Spinal cord (tissue), 10 donors: ENCODE data around the gene STMN3. TPM values are rescaled to one million over a fixed set of nuclear protein-coding genes. Genes with fewer than 3 reads are reported as not detected.
"Not testable (repeated sequence)": the region's sequence is repeated elsewhere in the genome, so short reads cannot be mapped to it uniquely, and the experiment has no call there.

Experiments used
- DNase-seq, 6 donors: peaks; one replicate each; pipeline versions ENCODE4 v3.0.0 to v3.0.0-alpha.2; 2013 to 2015; ENCODE audit warnings: low spot score in 6 of 6, low read depth in 4 of 6
- H3K27ac ChIP-seq: one replicate; pipeline ENCODE4 v1.5.1; 2013; ENCODE audit warnings: low read depth, low read length, control low read depth
- H3K27me3 ChIP-seq: one replicate; pipeline ENCODE4 v1.6.1; 2013; ENCODE audit warnings: low read length; ENCODE audit not compliant: control insufficient read depth, insufficient read depth
- H3K36me3 ChIP-seq: one replicate; pipeline ENCODE4 v1.6.1; 2013; ENCODE audit warnings: low read length; ENCODE audit not compliant: control insufficient read depth, insufficient read depth
- H3K4me1 ChIP-seq: one replicate; pipeline ENCODE4 v1.6.1; 2013; ENCODE audit warnings: low read length; ENCODE audit not compliant: control insufficient read depth, insufficient read depth
- H3K4me3 ChIP-seq: one replicate; pipeline ENCODE4 v1.5.1; 2013; ENCODE audit warnings: low read depth, low read length, control low read depth
- H3K9me3 ChIP-seq: one replicate; pipeline ENCODE4 v1.6.1; 2013; ENCODE audit warnings: low read length; ENCODE audit not compliant: control insufficient read depth, insufficient read depth
- WGBS: methylation state at CpG from one replicate; pipeline ENCODE4 v1.1.5; 2013; ENCODE audit warnings: missing lambda C conversion rate; ENCODE audit not compliant: insufficient coverage; 5-methylcytosine and 5-hydroxymethylcytosine counted together
- polyA plus RNA-seq, 2 donors: library from polyadenylated mRNA; unstranded; fragments of 120-200 nt; gene quantifications; one replicate each; pipeline ENCODE4 v1.2.1, GENCODE V29; 2013; ENCODE audit not compliant: insufficient read length in 2 of 2
- total RNA-seq, 2 donors: library from RNA; depleted of rRNA in 1 of 2; stranded (reverse); fragments of 120-200 nt in 1 of 2; fragments of >200 nt in 1 of 2; gene quantifications; one replicate each; pipeline versions ENCODE4 v1.2.3 to v1.2.4, GENCODE V29; 2013 to 2014
- donor health status: healthy.

Gene STMN3
- total and polyA plus RNA-seq, 4 donors: 137 to 495 (median 318) TPM

DNA sequence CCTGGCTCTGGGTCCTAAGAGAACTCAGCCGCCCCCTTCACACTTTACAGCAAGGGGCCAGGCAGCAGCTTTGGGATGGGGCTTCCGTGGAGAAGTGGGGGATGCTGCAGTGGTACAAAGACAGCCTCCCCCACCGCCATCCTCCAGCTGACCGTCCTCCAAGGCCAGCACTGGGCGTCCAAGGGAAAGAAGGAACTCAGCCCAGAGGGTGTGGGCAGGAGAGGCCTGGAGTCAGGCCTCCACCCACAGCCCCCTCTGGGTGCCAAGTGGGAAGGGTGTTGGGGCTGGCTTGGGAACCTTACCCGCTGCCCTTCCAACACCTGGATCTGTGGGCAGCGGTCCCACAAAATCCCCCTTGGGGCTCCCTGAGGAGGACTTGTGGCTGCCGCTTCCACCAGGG is 13.1 kb downstream of the STMN3 start:
- Histone ChIP-seq H3K27ac (no peak overlapping the region), H3K36me3 (peaks cover 45% of the 10 kb centered on the region), H3K4me1 (peaks cover 13% of the 10 kb centered on the region), H3K27me3 (no peaks in the 10 kb centered on the region), H3K9me3 (no peaks in the 10 kb centered on the region), H3K4me3 (no peak overlapping the region)
- DNase-seq: no peak
- 100% methylated on average over 2 of the region's 8 CpGs for whole genome bisulfite sequencing

DNA sequence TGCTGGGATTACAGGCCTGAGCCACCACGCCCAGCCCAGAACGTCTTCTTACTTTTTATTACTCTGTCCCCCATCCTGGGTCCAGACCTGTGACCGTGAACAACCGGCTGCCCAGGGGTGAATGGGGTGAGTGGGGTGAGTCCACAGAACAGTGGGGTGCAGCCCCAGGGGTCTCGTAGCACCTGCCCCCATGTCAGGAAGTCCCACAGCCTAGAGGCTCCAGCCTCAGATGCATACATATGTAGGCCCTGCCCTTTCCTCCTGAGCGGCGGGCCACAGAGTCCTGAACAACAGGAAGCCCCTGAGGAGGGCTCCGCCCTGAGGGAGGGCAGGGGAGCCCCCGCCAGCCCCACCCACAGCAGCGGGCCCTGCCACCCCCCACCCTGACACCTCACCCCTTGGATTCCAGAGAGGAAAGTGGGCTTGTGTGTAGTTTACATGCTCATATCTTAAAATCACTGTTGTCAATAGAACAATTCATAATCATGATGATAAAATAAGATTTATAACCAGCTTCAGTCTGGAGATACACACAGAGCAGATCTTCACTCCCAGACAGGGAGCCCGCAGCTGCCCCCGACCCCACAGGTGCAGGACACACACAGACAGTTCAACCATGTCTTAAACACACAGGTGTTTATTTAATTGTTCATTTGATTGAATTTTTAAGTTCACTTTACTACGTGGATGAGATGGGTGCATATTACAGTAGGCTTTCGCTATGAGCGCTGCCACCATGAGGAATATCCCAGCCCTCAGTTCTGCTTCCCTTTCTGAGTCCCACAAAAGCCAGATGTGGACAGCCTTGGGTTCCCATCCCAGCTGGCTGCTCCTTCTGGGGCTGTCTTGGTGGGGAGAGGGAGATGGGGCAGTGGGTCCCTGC is 13.9 kb downstream of the STMN3 start:
- peaks cover 13% of the 10 kb centered on the region for H3K4me1 ChIP-seq
- 76% methylated on average over 3 of the region's 15 CpGs for WGBS
- DNase-seq: no peak
- H3K4me3 ChIP-seq: no peak overlapping the region
- H3K9me3 ChIP-seq: no peaks in the 10 kb centered on the region
- peaks cover 42% of the 10 kb centered on the region for H3K36me3 ChIP-seq
- no peaks in the 10 kb centered on the region for H3K27me3 ChIP-seq
- H3K27ac ChIP-seq: no peak overlapping the region

DNA sequence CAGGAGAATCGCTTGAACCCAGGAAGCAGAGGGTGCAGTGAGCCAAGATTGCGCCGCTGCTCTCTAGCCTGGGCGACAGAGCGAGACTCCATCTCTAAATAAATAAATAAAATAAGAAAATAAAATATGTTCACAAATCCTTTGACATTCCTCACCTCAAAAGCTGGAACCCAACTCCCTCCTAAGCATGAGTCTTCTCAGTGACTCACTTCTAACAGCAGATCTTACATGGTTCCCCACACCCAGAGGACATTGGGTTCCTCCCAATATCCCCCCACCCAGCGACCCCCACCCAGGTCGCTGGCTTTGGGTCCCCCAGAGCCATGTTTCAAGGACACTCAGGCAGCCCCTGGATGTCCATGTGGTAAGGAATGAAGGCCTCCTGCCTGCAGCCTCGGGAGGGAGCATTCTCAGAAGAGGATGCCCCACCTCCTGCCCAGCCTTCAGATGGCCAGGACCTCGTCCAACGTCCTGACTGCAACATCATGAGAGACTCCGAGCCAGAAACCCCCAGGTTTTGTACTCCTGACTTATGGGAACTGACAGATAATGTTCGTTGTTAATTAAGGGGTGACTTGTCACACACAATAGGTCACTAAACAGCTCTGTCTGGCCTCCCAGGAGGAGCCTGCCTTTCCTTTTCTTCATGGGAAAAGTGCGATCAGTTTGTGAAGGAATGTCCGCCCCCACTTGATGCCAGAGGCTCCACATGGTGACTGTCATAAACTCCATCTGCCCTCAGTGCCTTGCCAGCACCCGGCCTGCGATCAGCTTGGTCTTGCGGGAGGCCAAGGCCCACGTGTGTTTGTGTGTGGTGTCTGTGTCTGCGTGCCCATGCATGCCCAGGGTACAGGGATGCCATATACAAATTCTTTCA is 16.2 kb downstream of the STMN3 start:
- Histone ChIP-seq H3K36me3 (peaks cover 22% of the 10 kb centered on the region), H3K27ac (no peak overlapping the region), H3K4me1 (peaks cover 6% of the 10 kb centered on the region), H3K4me3 (no peak overlapping the region), H3K9me3 (no peaks in the 10 kb centered on the region), H3K27me3 (no peaks in the 10 kb centered on the region)
- WGBS: 37% methylated on average over 7 of the region's 19 CpGs
- DNase-seq: peak in 1 of 6 donors; percentile 14

DNA sequence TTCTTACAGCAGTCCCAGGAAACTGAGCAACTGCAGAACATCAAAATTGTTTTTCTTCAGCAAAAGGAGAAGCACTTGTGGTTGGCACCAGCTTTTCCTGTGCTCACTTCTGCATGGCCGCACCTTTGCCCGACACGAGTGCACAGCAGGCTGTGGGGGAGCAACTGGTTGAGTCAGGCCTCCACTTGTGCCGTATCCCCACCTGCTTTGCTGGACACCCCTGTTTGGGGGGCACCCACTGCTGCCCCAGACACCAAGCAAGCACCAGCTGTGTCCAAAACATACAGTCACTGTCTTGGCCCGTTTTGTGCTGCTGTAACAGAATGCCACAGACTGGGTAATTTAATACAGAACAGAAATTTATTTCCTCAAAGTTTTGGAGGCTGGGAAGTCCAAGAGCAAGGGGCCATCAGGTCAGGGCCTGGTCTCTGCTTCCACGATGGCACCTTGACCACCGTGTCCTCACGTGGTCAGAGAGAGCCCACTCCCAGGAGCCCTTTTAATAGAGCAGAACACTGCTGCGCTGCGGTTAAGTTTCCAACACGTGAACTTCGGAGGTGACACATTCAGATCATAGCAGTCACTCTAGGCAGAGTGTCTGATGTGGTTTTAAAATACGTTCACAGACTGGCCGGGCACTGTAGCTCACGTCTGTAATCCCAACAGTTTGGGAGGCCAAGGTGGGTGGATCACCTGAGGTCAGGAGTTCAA is 17.6 kb downstream of the STMN3 start:
- H3K36me3 ChIP-seq: peaks cover 14% of the 10 kb centered on the region
- 81% methylated on average over 15 of the region's 15 CpGs for WGBS
- H3K4me3 ChIP-seq: no peak overlapping the region
- DNase-seq: no peak
- no peak overlapping the region for H3K27ac ChIP-seq
- peaks cover 2% of the 10 kb centered on the region for H3K4me1 ChIP-seq
- no peaks in the 10 kb centered on the region for H3K9me3 ChIP-seq
- no peaks in the 10 kb centered on the region for H3K27me3 ChIP-seq

DNA sequence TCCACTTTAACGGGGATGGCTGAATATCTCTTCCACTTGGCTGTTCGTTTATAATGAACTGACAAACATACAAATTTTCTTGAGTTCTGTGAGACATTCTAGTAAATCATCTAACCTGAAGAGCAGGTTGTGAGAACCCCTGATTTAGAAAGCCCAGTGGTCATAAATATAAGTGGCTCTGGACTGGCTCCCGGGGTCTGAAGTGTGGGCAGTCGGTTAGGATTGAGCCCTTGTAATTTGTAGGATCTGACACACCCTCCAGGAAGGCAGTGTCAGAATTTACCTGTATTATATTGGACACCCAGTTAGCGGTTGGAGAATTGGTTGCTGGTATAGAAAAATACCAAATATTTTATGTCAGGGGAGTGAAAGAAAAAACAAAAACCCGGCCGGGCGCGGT is 19.5 kb downstream of the STMN3 start:
- peaks cover 3% of the 10 kb centered on the region for H3K36me3 ChIP-seq
- H3K9me3 ChIP-seq: no peaks in the 10 kb centered on the region
- 95% methylated on average over 2 of the region's 9 CpGs for WGBS
- no peaks in the 10 kb centered on the region for H3K27me3 ChIP-seq
- DNase-seq: no peak
- H3K4me3 ChIP-seq: no peak overlapping the region
- H3K4me1 ChIP-seq: peaks cover 3% of the 10 kb centered on the region
- H3K27ac ChIP-seq: no peak overlapping the region

DNA sequence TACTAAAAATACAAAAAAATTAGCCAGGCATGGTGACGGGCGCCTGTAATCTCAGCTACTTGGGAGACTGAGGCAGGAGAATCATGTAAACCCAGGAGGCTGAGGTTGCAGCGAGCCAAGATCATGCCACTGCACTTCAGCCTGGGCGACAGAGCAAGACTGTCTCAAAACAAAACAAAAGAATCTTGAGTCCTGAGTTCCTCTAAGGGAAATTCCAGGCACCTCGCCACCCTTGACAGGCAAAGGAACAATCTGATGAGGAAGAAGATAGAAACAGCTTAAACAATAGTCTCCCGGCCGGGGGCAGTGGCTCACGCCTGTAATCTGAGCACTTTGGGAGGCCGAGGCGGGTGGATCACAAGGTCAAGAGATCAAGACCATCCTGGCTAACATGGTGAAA is 21.8 kb downstream of the STMN3 start:
- WGBS: 88% methylated on average over 7 of the region's 10 CpGs
- not testable (repeated sequence) for H3K36me3 ChIP-seq, H3K27ac ChIP-seq

DNA sequence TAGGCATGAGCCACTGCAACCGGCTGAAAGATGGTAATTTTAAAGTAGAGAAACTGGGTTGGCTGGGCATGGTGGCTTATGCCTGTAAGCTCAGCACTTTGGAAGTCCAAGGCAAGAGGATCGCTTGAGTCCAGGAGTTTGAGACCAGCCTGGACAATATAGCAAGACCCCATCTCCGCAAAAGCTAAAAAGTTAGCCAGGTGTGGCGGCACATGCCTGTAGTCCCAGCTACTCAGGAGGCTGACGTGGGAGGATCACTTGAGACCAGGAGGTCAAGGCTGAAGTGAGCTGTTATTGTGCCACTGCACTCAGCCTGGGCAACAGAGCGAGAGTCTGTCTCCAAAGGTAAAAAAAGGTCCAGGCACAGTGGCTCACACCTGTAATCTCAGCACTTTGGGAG is 22.3 kb downstream of the STMN3 start:
- H3K9me3 ChIP-seq, H3K27ac ChIP-seq, DNase-seq, H3K4me3 ChIP-seq, H3K36me3 ChIP-seq, H3K27me3 ChIP-seq: not testable (repeated sequence)
- 97% methylated on average over 6 of the region's 6 CpGs for WGBS
- H3K4me1 ChIP-seq: peaks cover 19% of the 10 kb centered on the region

More for the DNA sequence above, 21.8 kb downstream of the STMN3 start:
- H3K4me3 ChIP-seq, DNase-seq, H3K27me3 ChIP-seq, H3K9me3 ChIP-seq: not testable (repeated sequence)
- peaks cover 17% of the 10 kb centered on the region for H3K4me1 ChIP-seq

DNA sequence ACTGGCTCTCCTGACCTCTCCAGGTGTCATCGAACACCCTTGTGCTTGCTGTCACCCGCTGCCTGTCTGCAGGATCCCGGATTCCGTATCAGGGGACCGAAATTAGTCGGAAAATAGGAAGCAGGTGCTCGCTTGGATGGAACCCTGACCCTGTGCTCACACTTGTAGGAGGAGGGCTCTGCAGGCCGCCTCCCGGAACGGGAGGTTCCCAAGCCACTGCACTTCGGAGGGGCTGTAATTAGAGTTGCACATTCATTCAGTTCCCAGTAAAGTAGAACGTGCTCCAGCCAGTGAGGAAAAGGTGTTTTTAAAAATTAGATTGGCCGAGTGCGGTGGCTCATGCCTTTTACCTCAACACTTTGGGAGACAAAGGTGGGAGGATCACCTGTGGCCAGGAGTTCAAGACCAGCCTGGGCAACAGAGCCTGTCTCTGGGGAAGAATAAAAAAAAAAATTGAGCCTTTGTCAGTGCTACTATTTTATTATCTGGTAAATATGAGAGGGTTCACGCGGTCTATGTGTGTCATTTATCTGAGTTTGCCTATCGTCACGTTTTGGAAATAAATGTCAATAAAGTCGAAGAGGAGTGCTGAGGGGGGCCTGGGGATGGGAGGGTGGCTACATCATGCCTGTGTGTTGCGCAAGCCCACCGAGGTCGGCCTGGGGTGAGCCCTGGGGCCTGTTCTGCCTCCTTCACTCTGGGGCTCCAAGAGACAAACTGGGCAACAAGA is 24.8 kb downstream of the STMN3 start:
- Histone ChIP-seq H3K4me3 (peak overlapping the region; percentile 76), H3K27me3 (no peaks in the 10 kb centered on the region), H3K4me1 (peaks cover 25% of the 10 kb centered on the region), H3K36me3 (peaks cover 3% of the 10 kb centered on the region), H3K9me3 (no peaks in the 10 kb centered on the region), H3K27ac (no peak overlapping the region)
- 49% methylated on average over 22 of the region's 22 CpGs for WGBS
- DNase-seq: peak in 2 of 6 donors; percentile 45 to 74

DNA sequence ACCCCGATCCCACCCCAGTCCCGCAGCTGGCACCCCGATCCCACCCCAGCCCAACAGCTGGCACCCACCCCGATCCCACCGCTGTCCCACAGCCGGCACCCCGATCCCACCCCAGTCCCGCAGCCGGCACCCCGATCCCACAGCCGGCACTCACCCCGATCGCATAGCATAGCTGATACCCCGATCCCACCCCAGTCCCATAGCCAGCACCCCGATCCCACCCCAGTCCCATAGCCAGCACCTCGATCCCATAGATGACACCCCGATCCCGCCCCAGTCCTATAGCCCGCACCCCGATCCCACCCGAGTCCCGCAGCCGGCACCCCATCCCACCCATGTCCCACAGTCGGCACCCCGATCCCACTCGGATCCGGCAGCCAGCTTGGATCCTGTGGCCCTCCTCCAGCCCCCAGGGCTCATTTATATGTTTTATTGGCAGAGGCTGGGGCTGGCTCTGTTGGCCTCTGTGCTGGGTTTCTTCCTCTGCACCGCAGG is 25.4 kb downstream of the STMN3 start:
- peaks cover 25% of the 10 kb centered on the region for H3K4me1 ChIP-seq
- H3K4me3 ChIP-seq: peak overlapping the region; percentile 76
- DNase-seq: no peak
- H3K27ac ChIP-seq: no peak overlapping the region
- peaks cover 4% of the 10 kb centered on the region for H3K36me3 ChIP-seq
- WGBS: 15% methylated on average over 25 of the region's 28 CpGs
- no peaks in the 10 kb centered on the region for H3K27me3 ChIP-seq
- H3K9me3 ChIP-seq: no peaks in the 10 kb centered on the region
